Gastrocnemius medialis (tissue), 4 donors: Measurements from ENCODE around the gene UTF1.

Source experiments
- POLR2A ChIP-seq, 2 donors: fragments of 450-650 bp; IDR thresholded peaks; one replicate each; pipeline ENCODE4 v1.6.1; 2017; ENCODE audit warnings: antibody characterized with exemption in 2 of 2, mild to moderate bottlenecking in 2 of 2, moderate library complexity in 2 of 2
- TF ChIP-seq, protein P1 (sequence below), 5 experiments: fragments of 450-650 bp in 3 of 5; fragments of 200-600 bp in 2 of 5; sonication (generic) in 2 of 5; IDR thresholded peaks in 4 of 5; conservative IDR thresholded peaks in 1 of 5; 1 replicate in 4 of 5; 2 replicates in 1 of 5; pipeline ENCODE4 v1.5.1; 2016 to 2019; ENCODE audit warnings: antibody characterized with exemption in 5 of 5, mild to moderate bottlenecking in 3 of 5, moderate library complexity in 3 of 5

- TF ChIP-seq, protein P1, sequence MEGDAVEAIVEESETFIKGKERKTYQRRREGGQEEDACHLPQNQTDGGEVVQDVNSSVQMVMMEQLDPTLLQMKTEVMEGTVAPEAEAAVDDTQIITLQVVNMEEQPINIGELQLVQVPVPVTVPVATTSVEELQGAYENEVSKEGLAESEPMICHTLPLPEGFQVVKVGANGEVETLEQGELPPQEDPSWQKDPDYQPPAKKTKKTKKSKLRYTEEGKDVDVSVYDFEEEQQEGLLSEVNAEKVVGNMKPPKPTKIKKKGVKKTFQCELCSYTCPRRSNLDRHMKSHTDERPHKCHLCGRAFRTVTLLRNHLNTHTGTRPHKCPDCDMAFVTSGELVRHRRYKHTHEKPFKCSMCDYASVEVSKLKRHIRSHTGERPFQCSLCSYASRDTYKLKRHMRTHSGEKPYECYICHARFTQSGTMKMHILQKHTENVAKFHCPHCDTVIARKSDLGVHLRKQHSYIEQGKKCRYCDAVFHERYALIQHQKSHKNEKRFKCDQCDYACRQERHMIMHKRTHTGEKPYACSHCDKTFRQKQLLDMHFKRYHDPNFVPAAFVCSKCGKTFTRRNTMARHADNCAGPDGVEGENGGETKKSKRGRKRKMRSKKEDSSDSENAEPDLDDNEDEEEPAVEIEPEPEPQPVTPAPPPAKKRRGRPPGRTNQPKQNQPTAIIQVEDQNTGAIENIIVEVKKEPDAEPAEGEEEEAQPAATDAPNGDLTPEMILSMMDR (IDR thresholded peaks at IDR 0.05 in 4 of 5, conservative IDR thresholded peaks at IDR 0.05 in 1 of 5): no peak
- no peak for TF ChIP-seq POLR2A (IDR thresholded peaks at IDR 0.05)
Observed at GRCh38 chr10:133194151-133194550, 35.9 kb upstream of the UTF1 start.
